Dedifferentiated amniotic fluid mesenchymal stem cell (primary cell): Measurements from ENCODE around the gene TSPAN18.

Experiments used
- DNase-seq: peaks from one replicate; pipeline ENCODE4 v3.0.0-alpha.2; 2016; ENCODE audit errors: extremely low spot score

Gene TSPAN18

GRCh38 chr11:44726283-44727113, at the start of gene TSPAN18:
TSS of gene TSPAN18 (plus strand) at chr11:44726962. CDS start at chr11:44906417, 179,455 bp downstream.
- no peak for DNase-seq

GRCh38 chr11:44680982-44681597, 45.7 kb upstream of the TSPAN18 start:
- DNase-seq, result no peak

- no peak for DNase-seq
Measured at GRCh38 chr11:44681698-44682097, 45.1 kb upstream of the TSPAN18 start.

GRCh38 chr11:44684859-44685281, 41.9 kb upstream of the TSPAN18 start:
- no peak for DNase-seq

GRCh38 chr11:44687388-44687787, 39.4 kb upstream of the TSPAN18 start:
- DNase-seq, result no peak

- DNase-seq, result no peak
Measured at GRCh38 chr11:44689265-44689664, 37.5 kb upstream of the TSPAN18 start.

- DNase-seq, result no peak
Measured at GRCh38 chr11:44690651-44691050, 36.1 kb upstream of the TSPAN18 start.

- DNase-seq, result no peak
Measured at GRCh38 chr11:44692460-44692859, 34.3 kb upstream of the TSPAN18 start.

GRCh38 chr11:44693654-44694119, 33.1 kb upstream of the TSPAN18 start:
- DNase-seq, result no peak

- no peak for DNase-seq
Measured at GRCh38 chr11:44694443-44694842, 32.3 kb upstream of the TSPAN18 start.

- DNase-seq, result no peak
Measured at GRCh38 chr11:44695169-44695833, 31.5 kb upstream of the TSPAN18 start.

GRCh38 chr11:44698252-44698912, 28.4 kb upstream of the TSPAN18 start:
- no peak for DNase-seq

- no peak for DNase-seq
Measured at GRCh38 chr11:44699497-44700408, 27.0 kb upstream of the TSPAN18 start.

GRCh38 chr11:44701276-44701675, 25.5 kb upstream of the TSPAN18 start:
- DNase-seq, result no peak

GRCh38 chr11:44702889-44703288, 23.9 kb upstream of the TSPAN18 start:
- no peak for DNase-seq

GRCh38 chr11:44707094-44707493, 19.7 kb upstream of the TSPAN18 start:
- no peak for DNase-seq

GRCh38 chr11:44708009-44708408, 18.8 kb upstream of the TSPAN18 start:
- DNase-seq, result no peak

- DNase-seq, result no peak
Measured at GRCh38 chr11:44708523-44709280, 18.1 kb upstream of the TSPAN18 start.

GRCh38 chr11:44709281-44709562, 17.5 kb upstream of the TSPAN18 start:
- no peak for DNase-seq

GRCh38 chr11:44709966-44710365, 16.8 kb upstream of the TSPAN18 start:
- DNase-seq, result no peak
